ENCODE data around the gene EXOC3L1.

The EXOC3L1 gene

GRCh38 chr16:67199011-67199807 lies 9.3 kb upstream of the EXOC3L1 start, which contains the start of gene ELMO3:
TSS of gene ELMO3 (plus strand) at chr16:67199131. CDS start at chr16:67199327, 196 bp downstream.
- Histone ChIP-seq H3K9ac (ENCODE audit: low read length in 5 of 5) (no peak within 1 kb of the TSS), H3K9me3 (ENCODE audit: control insufficient read depth in 5 of 5, low read length in 5 of 5) (no peaks in the 10 kb centered on the region), H3K27ac (ENCODE audit: low read depth, low read length) (no peak within 1 kb of the TSS), H3K4me3 (ENCODE audit: low read depth in 1 of 5, low read length in 5 of 5) (peak within 1 kb of the TSS in 1 of 5 donors; percentile 24), H3K36me3 (ENCODE audit: control insufficient read depth in 5 of 5, insufficient read depth in 5 of 5, low read length in 5 of 5) (peaks cover 0 to 82% (median 74%) of the 10 kb centered on the region in 5 donors), H3K4me1 (ENCODE audit: control insufficient read depth in 5 of 5, insufficient read depth in 5 of 5, low read length in 5 of 5) (peaks cover 1 to 28% (median 26%) of the 10 kb centered on the region in 5 donors), H3K27me3 (ENCODE audit: control insufficient read depth in 5 of 5, insufficient read depth in 4 of 5, low read length in 5 of 5) (no peaks in the 10 kb centered on the region)

DNA sequence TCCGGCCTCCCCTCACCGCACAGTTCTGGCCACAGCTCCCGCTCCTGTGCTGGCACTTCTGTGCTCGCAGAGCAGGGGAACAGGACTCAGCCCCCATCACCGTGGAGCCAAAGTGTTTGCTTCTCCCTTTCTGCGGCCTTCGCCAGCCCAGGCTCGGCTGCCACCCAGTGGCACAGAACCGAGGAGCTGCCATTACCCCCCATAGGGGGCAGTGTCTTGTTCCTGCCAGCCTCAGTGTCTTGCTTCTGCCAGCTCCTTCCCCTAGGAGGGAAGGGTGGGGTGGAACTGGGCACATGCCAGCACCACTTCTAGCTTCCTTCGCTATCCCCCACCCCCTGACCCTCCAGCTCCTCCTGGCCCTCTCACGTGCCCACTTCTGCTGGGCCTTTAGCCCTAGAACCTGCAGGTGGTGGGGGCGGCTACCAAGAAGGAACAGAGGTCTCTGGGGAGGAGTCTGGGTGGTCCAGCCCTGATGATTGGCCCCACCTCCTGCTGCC lies 8.3 kb upstream of the EXOC3L1 start:
- no peaks in the 10 kb centered on the region for H3K9me3 ChIP-seq (ENCODE audit: control insufficient read depth in 5 of 5, low read length in 5 of 5)
- peaks cover 0 to 82% (median 72%) of the 10 kb centered on the region in 5 donors for H3K36me3 ChIP-seq (ENCODE audit: control insufficient read depth in 5 of 5, insufficient read depth in 5 of 5, low read length in 5 of 5)
- H3K27me3 ChIP-seq (ENCODE audit: control insufficient read depth in 5 of 5, insufficient read depth in 4 of 5, low read length in 5 of 5): no peaks in the 10 kb centered on the region
- H3K9ac ChIP-seq (ENCODE audit: low read length in 5 of 5): no peak overlapping the region
- peaks cover 7 to 37% (median 35%) of the 10 kb centered on the region in 5 donors for H3K4me1 ChIP-seq (ENCODE audit: control insufficient read depth in 5 of 5, insufficient read depth in 5 of 5, low read length in 5 of 5)
- H3K4me3 ChIP-seq (ENCODE audit: low read depth in 1 of 5, low read length in 5 of 5): no peak overlapping the region
- H3K27ac ChIP-seq (ENCODE audit: low read depth, low read length): no peak overlapping the region

GRCh38 chr16:67197704-67198103 lies 7.8 kb upstream of the EXOC3L1 start:
- no peak overlapping the region for H3K27ac ChIP-seq (ENCODE audit: low read depth, low read length)
- no peaks in the 10 kb centered on the region for H3K9me3 ChIP-seq (ENCODE audit: control insufficient read depth in 5 of 5, low read length in 5 of 5)
- H3K27me3 ChIP-seq (ENCODE audit: control insufficient read depth in 5 of 5, insufficient read depth in 4 of 5, low read length in 5 of 5): no peaks in the 10 kb centered on the region
- peaks cover 0 to 76% (median 66%) of the 10 kb centered on the region in 5 donors for H3K36me3 ChIP-seq (ENCODE audit: control insufficient read depth in 5 of 5, insufficient read depth in 5 of 5, low read length in 5 of 5)
- peaks cover 11 to 43% (median 41%) of the 10 kb centered on the region in 5 donors for H3K4me1 ChIP-seq (ENCODE audit: control insufficient read depth in 5 of 5, insufficient read depth in 5 of 5, low read length in 5 of 5)
- no peak overlapping the region for H3K9ac ChIP-seq (ENCODE audit: low read length in 5 of 5)
- no peak overlapping the region for H3K4me3 ChIP-seq (ENCODE audit: low read depth in 1 of 5, low read length in 5 of 5)

- Histone ChIP-seq H3K36me3 (ENCODE audit: control insufficient read depth in 5 of 5, insufficient read depth in 5 of 5, low read length in 5 of 5) (peaks cover 0 to 68% (median 59%) of the 10 kb centered on the region in 5 donors), H3K27ac (ENCODE audit: low read depth, low read length) (no peak overlapping the region), H3K27me3 (ENCODE audit: control insufficient read depth in 5 of 5, insufficient read depth in 4 of 5, low read length in 5 of 5) (no peaks in the 10 kb centered on the region), H3K9ac (ENCODE audit: low read length in 5 of 5) (no peak overlapping the region), H3K4me1 (ENCODE audit: control insufficient read depth in 5 of 5, insufficient read depth in 5 of 5, low read length in 5 of 5) (peaks cover 15 to 48% (median 46%) of the 10 kb centered on the region in 5 donors), H3K9me3 (ENCODE audit: control insufficient read depth in 5 of 5, low read length in 5 of 5) (no peaks in the 10 kb centered on the region), H3K4me3 (ENCODE audit: low read depth in 1 of 5, low read length in 5 of 5) (no peak overlapping the region)
Measured at GRCh38 chr16:67196881-67197280, 6.9 kb upstream of the EXOC3L1 start.

DNA sequence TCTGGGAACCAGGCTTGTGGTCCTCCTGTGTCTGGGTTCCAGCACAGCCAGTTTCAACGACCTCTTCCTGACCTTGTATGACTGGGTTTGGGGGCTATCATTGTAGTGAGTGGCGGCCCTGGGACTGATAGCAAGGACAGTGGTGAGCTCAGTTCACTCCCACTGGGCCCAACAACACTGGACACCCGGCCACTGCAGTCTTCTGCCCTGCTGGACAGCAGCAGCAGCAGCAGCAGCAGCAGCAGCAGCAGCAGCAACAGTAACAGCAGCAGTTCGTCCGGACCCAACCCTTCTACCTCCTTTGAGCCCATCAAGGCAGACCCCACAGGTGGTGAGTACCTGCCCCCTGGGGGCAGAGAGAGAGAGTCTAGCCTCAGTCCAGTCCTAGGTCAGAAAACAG lies 5.7 kb upstream of the EXOC3L1 start:
- Histone ChIP-seq H3K9ac (ENCODE audit: low read length in 5 of 5) (no peak overlapping the region), H3K4me3 (ENCODE audit: low read depth in 1 of 5, low read length in 5 of 5) (no peak overlapping the region), H3K27me3 (ENCODE audit: control insufficient read depth in 5 of 5, insufficient read depth in 4 of 5, low read length in 5 of 5) (no peaks in the 10 kb centered on the region), H3K36me3 (ENCODE audit: control insufficient read depth in 5 of 5, insufficient read depth in 5 of 5, low read length in 5 of 5) (peaks cover 0 to 59% (median 52%) of the 10 kb centered on the region in 5 donors), H3K4me1 (ENCODE audit: control insufficient read depth in 5 of 5, insufficient read depth in 5 of 5, low read length in 5 of 5) (peaks cover 18 to 60% (median 52%) of the 10 kb centered on the region in 5 donors), H3K27ac (ENCODE audit: low read depth, low read length) (no peak overlapping the region), H3K9me3 (ENCODE audit: control insufficient read depth in 5 of 5, low read length in 5 of 5) (no peaks in the 10 kb centered on the region)

- Histone ChIP-seq H3K9me3 (ENCODE audit: control insufficient read depth in 5 of 5, low read length in 5 of 5) (no peaks in the 10 kb centered on the region), H3K27ac (ENCODE audit: low read depth, low read length) (no peak overlapping the region), H3K9ac (ENCODE audit: low read length in 5 of 5) (peak overlapping the region in 3 of 5 donors; percentile 29 to 100 (median 100)), H3K27me3 (ENCODE audit: control insufficient read depth in 5 of 5, insufficient read depth in 4 of 5, low read length in 5 of 5) (no peaks in the 10 kb centered on the region), H3K4me1 (ENCODE audit: control insufficient read depth in 5 of 5, insufficient read depth in 5 of 5, low read length in 5 of 5) (peaks cover 19 to 69% (median 48%) of the 10 kb centered on the region in 5 donors), H3K4me3 (ENCODE audit: low read depth in 1 of 5, low read length in 5 of 5) (no peak overlapping the region), H3K36me3 (ENCODE audit: control insufficient read depth in 5 of 5, insufficient read depth in 5 of 5, low read length in 5 of 5) (peaks cover 0 to 51% (median 47%) of the 10 kb centered on the region in 5 donors)
Measured at GRCh38 chr16:67194260-67194659, 4.3 kb upstream of the EXOC3L1 start.

DNA sequence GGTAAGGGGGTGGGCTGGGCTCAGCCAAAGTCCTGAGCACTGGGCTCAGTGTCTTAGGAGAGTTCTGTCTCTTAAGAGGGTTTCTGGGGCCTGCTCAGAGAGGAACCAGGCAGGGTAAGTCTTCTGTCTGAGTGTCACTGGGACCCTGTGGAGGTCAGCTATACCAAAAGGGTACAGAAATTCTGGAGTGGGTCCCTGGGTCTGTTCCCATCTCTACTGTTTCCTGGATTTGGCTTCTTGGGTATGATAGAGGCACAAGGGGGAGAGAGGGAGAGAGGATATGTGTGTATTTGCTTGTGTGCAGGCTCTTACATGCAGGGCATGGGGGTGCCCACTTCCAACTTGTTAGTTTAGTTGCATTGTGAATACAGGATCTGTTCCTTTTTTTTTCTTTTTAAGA lies 3.6 kb upstream of the EXOC3L1 start:
- H3K36me3 ChIP-seq (ENCODE audit: control insufficient read depth in 5 of 5, insufficient read depth in 5 of 5, low read length in 5 of 5): peaks cover 0 to 51% (median 47%) of the 10 kb centered on the region in 5 donors
- no peaks in the 10 kb centered on the region for H3K9me3 ChIP-seq (ENCODE audit: control insufficient read depth in 5 of 5, low read length in 5 of 5)
- H3K27ac ChIP-seq (ENCODE audit: low read depth, low read length): no peak overlapping the region
- peak overlapping the region in 3 of 5 donors; percentile 75 to 98 (median 94) for H3K4me3 ChIP-seq (ENCODE audit: low read depth in 1 of 5, low read length in 5 of 5)
- peak overlapping the region; percentile 29 to 100 (median 92) for H3K9ac ChIP-seq (ENCODE audit: low read length in 5 of 5)
- H3K27me3 ChIP-seq (ENCODE audit: control insufficient read depth in 5 of 5, insufficient read depth in 4 of 5, low read length in 5 of 5): no peaks in the 10 kb centered on the region
- peaks cover 19 to 64% (median 41%) of the 10 kb centered on the region in 5 donors for H3K4me1 ChIP-seq (ENCODE audit: control insufficient read depth in 5 of 5, insufficient read depth in 5 of 5, low read length in 5 of 5)

DNA sequence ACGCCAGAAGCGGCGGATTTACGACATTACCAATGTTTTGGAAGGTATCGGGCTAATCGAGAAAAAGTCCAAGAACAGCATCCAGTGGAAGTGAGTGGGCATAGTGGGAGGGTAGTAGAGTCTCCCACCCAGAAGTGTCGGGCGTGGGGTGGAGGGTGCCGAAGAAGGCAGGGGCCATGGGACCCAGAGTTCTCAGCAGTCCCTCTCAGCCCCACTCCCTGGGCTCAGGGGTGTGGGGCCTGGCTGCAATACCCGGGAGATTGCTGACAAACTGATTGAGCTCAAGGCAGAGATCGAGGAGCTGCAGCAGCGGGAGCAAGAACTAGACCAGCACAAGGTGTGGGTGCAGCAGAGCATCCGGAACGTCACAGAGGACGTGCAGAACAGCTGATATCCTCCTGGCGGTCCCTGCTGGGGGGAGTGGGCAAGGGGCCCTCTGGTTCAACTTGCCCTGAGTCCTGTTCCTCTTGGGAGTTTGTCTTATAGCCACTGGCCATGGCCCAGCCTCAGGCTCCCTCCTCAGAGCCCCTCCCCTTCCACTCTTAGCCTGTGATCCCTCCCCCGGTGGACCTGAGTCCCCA lies 2.9 kb upstream of the EXOC3L1 start:
- Histone ChIP-seq H3K4me1 (ENCODE audit: control insufficient read depth in 5 of 5, insufficient read depth in 5 of 5, low read length in 5 of 5) (peaks cover 18 to 59% (median 34%) of the 10 kb centered on the region in 5 donors), H3K9ac (ENCODE audit: low read length in 5 of 5) (peak overlapping the region; percentile 84 to 100 (median 96)), H3K9me3 (ENCODE audit: control insufficient read depth in 5 of 5, low read length in 5 of 5) (no peaks in the 10 kb centered on the region), H3K36me3 (ENCODE audit: control insufficient read depth in 5 of 5, insufficient read depth in 5 of 5, low read length in 5 of 5) (peaks cover 0 to 45% (median 41%) of the 10 kb centered on the region in 5 donors), H3K4me3 (ENCODE audit: low read depth in 1 of 5, low read length in 5 of 5) (peak overlapping the region; percentile 75 to 98 (median 95)), H3K27ac (ENCODE audit: low read depth, low read length) (peak overlapping the region; percentile 79), H3K27me3 (ENCODE audit: control insufficient read depth in 5 of 5, insufficient read depth in 4 of 5, low read length in 5 of 5) (no peaks in the 10 kb centered on the region)

- Histone ChIP-seq H3K4me3 (ENCODE audit: low read depth in 1 of 5, low read length in 5 of 5) (peak within 1 kb of the TSS; percentile 75 to 98 (median 95)), H3K36me3 (ENCODE audit: control insufficient read depth in 5 of 5, insufficient read depth in 5 of 5, low read length in 5 of 5) (peaks cover 0 to 40% (median 34%) of the 10 kb centered on the region in 5 donors), H3K27me3 (ENCODE audit: control insufficient read depth in 5 of 5, insufficient read depth in 4 of 5, low read length in 5 of 5) (no peaks in the 10 kb centered on the region), H3K9me3 (ENCODE audit: control insufficient read depth in 5 of 5, low read length in 5 of 5) (no peaks in the 10 kb centered on the region), H3K27ac (ENCODE audit: low read depth, low read length) (peak within 1 kb of the TSS; percentile 79), H3K4me1 (ENCODE audit: control insufficient read depth in 5 of 5, insufficient read depth in 5 of 5, low read length in 5 of 5) (peaks cover 18 to 52% (median 27%) of the 10 kb centered on the region in 5 donors), H3K9ac (ENCODE audit: low read length in 5 of 5) (peak within 1 kb of the TSS; percentile 84 to 100 (median 96))
Measured at GRCh38 chr16:67191995-67192681, 2.2 kb upstream of the EXOC3L1 start, which contains the start of gene E2F4. TSS of gene E2F4 (plus strand) at chr16:67192155. CDS start at chr16:67192228, 73 bp downstream.

Data from subcutaneous abdominal adipose tissue (tissue), 5 donors.